Activated CD8-positive, alpha-beta memory T cell treated with anti-CD3 and anti-CD28 coated beads, Interleukin-2, amount 10 ng/mL, durations not matched to agents 7 days and 5 days (primary cell): Measurements from ENCODE around the gene TAF6. TPM values are rescaled to one million over a fixed set of nuclear protein-coding genes. Genes with fewer than 3 reads are reported as not detected.

ENCODE experiments used
- ATAC-seq: fragments of 150-1000 bp; cut with Tn5 transposase; one replicate; pipeline ENCODE4 v1.10.0; 2021; ENCODE audit warnings: moderate library complexity
- CTCF ChIA-PET: fragments of 350-600 bp; sonication (Branson Sonifier 250); formaldehyde crosslinking; loops from one replicate; lab custom pipeline; 2021; ENCODE audit warnings: antibody characterized with exemption; lab: Charles Lee
- DNase-seq: peaks from one replicate; pipeline ENCODE4 v3.0.0-alpha.2; 2020
- H3K27ac Mint-ChIP-seq: one replicate; pipeline ENCODE4 v1.8.0; 2021; ENCODE audit warnings: mild to moderate bottlenecking, mixed read lengths
- H3K27me3 Mint-ChIP-seq: one replicate; pipeline ENCODE4 v1.8.0; 2021; ENCODE audit warnings: mixed read lengths
- H3K36me3 Mint-ChIP-seq: one replicate; pipeline ENCODE4 v1.8.0; 2021; ENCODE audit warnings: mild to moderate bottlenecking, mixed read lengths
- H3K4me1 Mint-ChIP-seq: one replicate; pipeline ENCODE4 v1.8.0; 2021; ENCODE audit warnings: mixed read lengths
- H3K4me3 Mint-ChIP-seq: one replicate; pipeline ENCODE4 v1.8.0; 2021; ENCODE audit warnings: mild to moderate bottlenecking, moderate library complexity, mixed read lengths
- H3K9me3 Mint-ChIP-seq: one replicate; pipeline ENCODE4 v1.8.0; 2022; ENCODE audit warnings: low read depth, mixed read lengths
- total RNA-seq, 2 experiments: library from RNA; stranded (reverse); gene quantifications; one replicate each; pipeline ENCODE4 v1.2.3, GENCODE V29; 2021

Gene TAF6
- total RNA-seq, 2 experiments from 2014 or later = 70.4 to 71.4 TPM

GRCh38 chr7:100126239-100126930 is 7.2 kb upstream of the TAF6 start:
- peak overlapping the region; percentile 98 for H3K27ac Mint-ChIP-seq
- ATAC-seq (peak; percentile 35), DNase-seq (no peak)
- peaks cover 15% of the 10 kb centered on the region for H3K36me3 Mint-ChIP-seq
- peaks cover 42% of the 10 kb centered on the region for H3K4me1 Mint-ChIP-seq
- CTCF ChIA-PET = interaction anchor here (0.7 to 1.6 kb wide), 8 partner anchors 12 to 132 kb away, joined by 3 to 7 read pairs (median 4); partner anchors contain the start of genes AP4M1, MCM7 and ZKSCAN1
- no peaks in the 10 kb centered on the region for H3K27me3 Mint-ChIP-seq
- peak overlapping the region; percentile 89 for H3K4me3 Mint-ChIP-seq
- H3K9me3 Mint-ChIP-seq = no peaks in the 10 kb centered on the region

GRCh38 chr7:100124301-100125230 is 5.4 kb upstream of the TAF6 start:
- H3K36me3 Mint-ChIP-seq = peaks cover 15% of the 10 kb centered on the region
- CTCF ChIA-PET = interaction anchor here (0.6 to 1.5 kb wide), 3 partner anchors 8 to 289 kb away, joined by 3 to 9 read pairs (median 5); no protein-coding TSS in a partner anchor
- no peaks in the 10 kb centered on the region for H3K9me3 Mint-ChIP-seq

GRCh38 chr7:100122568-100122967 is 3.4 kb upstream of the TAF6 start:
- Mint-ChIP-seq H3K27ac (no peak overlapping the region), H3K4me1 (peaks cover 39% of the 10 kb centered on the region), H3K4me3 (no peak overlapping the region)

More at GRCh38 chr7:100124301-100125230, 5.4 kb upstream of the TAF6 start:
- DNase-seq = no peak
- no peak for ATAC-seq
- Mint-ChIP-seq H3K4me3 (no peak overlapping the region), H3K27ac (peak overlapping the region; percentile 56), H3K27me3 (no peaks in the 10 kb centered on the region), H3K4me1 (peaks cover 43% of the 10 kb centered on the region)

GRCh38 chr7:100122067-100122466 is 2.9 kb upstream of the TAF6 start:
- Mint-ChIP-seq H3K36me3 (peaks cover 15% of the 10 kb centered on the region), H3K4me3 (no peak overlapping the region), H3K27ac (peak overlapping the region; percentile 47), H3K9me3 (no peaks in the 10 kb centered on the region), H3K4me1 (peaks cover 39% of the 10 kb centered on the region), H3K27me3 (no peaks in the 10 kb centered on the region)
- CTCF ChIA-PET = interaction anchor here (0.7 to 1.5 kb wide), 2 partner anchors 92 to 128 kb away, joined by 3 to 8 read pairs; no protein-coding TSS in a partner anchor
- no peak for DNase-seq
- ATAC-seq = no peak

More at GRCh38 chr7:100122568-100122967, 3.4 kb upstream of the TAF6 start:
- Mint-ChIP-seq H3K36me3 (peaks cover 15% of the 10 kb centered on the region), H3K9me3 (no peaks in the 10 kb centered on the region), H3K27me3 (no peaks in the 10 kb centered on the region)
- ATAC-seq (no peak), DNase-seq (no peak)
- CTCF ChIA-PET = interaction anchor here (1.5 kb wide), 1 partner anchor 128 kb away, joined by 8 read pairs; no protein-coding TSS in a partner anchor

DNA sequence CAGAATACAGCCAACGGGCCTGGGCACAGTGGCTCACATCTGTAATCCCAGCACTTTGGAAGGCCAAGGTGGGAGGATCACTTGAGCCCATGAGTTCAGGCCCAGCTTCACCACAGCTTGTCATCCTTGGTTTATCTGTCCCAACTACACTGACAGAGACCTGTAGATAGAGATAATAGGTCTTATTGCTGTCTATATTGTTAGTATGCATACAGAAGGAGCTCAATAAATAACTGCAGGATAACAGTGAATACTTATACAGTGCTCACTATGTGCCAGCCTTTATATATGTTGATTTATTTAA is 1.5 kb upstream of the TAF6 start:
- ATAC-seq = no peak
- Mint-ChIP-seq H3K4me1 (peaks cover 38% of the 10 kb centered on the region), H3K27me3 (no peaks in the 10 kb centered on the region), H3K4me3 (peak overlapping the region; percentile 93), H3K9me3 (no peaks in the 10 kb centered on the region), H3K27ac (peak overlapping the region; percentile 91), H3K36me3 (peaks cover 22% of the 10 kb centered on the region)
- no peak for DNase-seq
- CTCF ChIA-PET = interaction anchor here (1.0 to 2.5 kb wide), 5 partner anchors 10 to 141 kb away, joined by 3 to 26 read pairs (median 4); partner anchors contain the start of genes AP4M1 and COPS6

GRCh38 chr7:100119970-100120732 is 993 bp upstream of the TAF6 start:
- ATAC-seq (peak; percentile 63), DNase-seq (peak; percentile 86)
- CTCF ChIA-PET = interaction anchor here (1.0 to 2.5 kb wide), 5 partner anchors 10 to 140 kb away, joined by 3 to 26 read pairs (median 4); partner anchors contain the start of genes AP4M1 and COPS6
- Mint-ChIP-seq H3K4me1 (peaks cover 34% of the 10 kb centered on the region), H3K36me3 (peaks cover 22% of the 10 kb centered on the region), H3K27ac (peak overlapping the region; percentile 91), H3K9me3 (no peaks in the 10 kb centered on the region), H3K27me3 (no peaks in the 10 kb centered on the region), H3K4me3 (peak overlapping the region; percentile 93)

DNA sequence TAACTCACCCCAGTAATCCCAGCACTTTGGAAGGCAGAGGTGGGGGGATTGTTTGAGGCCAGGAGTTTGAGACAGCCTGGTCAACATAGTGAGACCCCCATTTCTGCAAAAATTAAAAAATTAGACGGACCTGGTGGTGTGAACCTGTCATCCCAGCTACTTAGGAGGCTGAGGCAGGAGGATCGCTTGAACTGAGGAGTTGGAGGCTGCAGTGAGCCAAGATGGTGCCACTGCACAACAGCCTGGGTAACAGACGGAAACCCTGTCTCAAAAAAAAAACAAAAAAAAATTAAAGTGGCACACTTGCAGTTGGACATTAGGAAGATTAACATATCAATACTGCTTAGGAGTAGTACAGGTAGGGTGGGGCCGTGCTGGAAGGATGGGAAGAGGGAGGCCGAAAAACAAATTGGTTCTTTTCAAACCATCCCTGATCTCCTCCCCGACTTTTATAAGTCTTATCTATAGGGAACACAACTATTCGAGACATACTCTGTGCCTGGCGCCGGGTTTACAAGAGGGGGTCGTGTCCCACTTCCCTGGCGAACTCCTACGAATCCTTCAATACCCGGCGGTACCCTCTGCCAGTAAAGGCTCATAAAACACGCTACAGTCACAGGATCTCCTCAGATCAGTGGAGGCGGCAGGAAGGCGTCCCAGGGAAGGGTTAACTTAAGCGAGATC is 628 bp downstream of the TAF6 start:
- Mint-ChIP-seq H3K27ac (peak overlapping the region; percentile 91), H3K4me1 (peaks cover 24% of the 10 kb centered on the region), H3K27me3 (no peaks in the 10 kb centered on the region), H3K4me3 (peak overlapping the region; percentile 93), H3K9me3 (no peaks in the 10 kb centered on the region), H3K36me3 (peaks cover 14% of the 10 kb centered on the region)
- CTCF ChIA-PET = no interaction called here
- ATAC-seq (no peak), DNase-seq (no peak)

DNA sequence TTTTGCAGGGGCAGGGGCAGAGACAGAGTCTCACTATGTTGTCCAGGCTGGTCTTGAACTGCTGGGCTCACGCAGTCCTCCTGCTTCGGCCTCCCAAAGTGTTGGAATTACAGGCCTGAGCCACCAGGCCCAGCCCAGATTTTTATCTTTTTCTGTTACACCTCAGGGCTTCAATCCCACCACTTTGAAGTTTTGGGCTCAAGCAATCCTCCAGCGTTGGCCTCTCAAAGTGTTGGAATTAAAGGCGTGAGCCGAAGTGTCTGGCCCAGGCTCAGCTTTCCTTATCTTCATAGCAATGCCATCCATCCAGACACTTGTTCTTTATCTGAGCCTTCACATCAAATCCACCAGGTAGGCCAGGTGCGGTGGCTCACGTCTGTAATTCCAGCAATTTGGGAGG is 4.1 kb downstream of the TAF6 start:
- Mint-ChIP-seq H3K4me1 (peaks cover 10% of the 10 kb centered on the region), H3K9me3 (no peaks in the 10 kb centered on the region), H3K27me3 (no peaks in the 10 kb centered on the region), H3K36me3 (peaks cover 19% of the 10 kb centered on the region), H3K27ac (no peak overlapping the region), H3K4me3 (no peak overlapping the region)
- CTCF ChIA-PET = interaction anchor here (1.2 to 1.3 kb wide), 3 partner anchors 9 to 16 kb away, joined by 3 to 4 read pairs (median 3); no protein-coding TSS in a partner anchor
- DNase-seq (no peak), ATAC-seq (no peak)

DNA sequence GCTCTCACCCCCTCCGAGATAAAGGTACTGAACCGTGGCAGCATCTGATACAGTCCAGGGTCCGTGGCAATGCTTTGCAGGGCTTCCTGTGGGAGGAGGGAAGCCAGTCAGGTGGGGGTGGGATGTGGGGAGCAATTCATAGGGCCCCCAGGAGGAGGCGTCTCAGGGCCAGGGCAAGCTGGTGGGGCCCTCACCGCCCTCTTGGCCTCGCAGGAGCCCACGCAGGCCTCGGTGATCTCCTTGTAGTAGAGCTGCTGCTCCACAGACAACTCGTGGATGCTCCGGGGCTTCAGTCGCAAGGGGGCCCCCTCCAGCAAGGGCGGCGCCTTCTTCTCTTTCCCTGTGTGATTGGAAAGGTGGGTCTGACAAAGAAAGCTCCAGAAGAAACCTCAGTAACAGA is 7.2 kb downstream of the TAF6 start:
- H3K27ac Mint-ChIP-seq = no peak overlapping the region
- CTCF ChIA-PET = interaction anchor here (1.0 to 1.1 kb wide), 2 partner anchors 10 to 17 kb away, joined by 3 to 4 read pairs; partner anchors contain the start of gene AP4M1
- peaks cover 28% of the 10 kb centered on the region for H3K36me3 Mint-ChIP-seq
- H3K4me1 Mint-ChIP-seq = no peaks in the 10 kb centered on the region
- ATAC-seq (no peak), DNase-seq (no peak)
- no peaks in the 10 kb centered on the region for H3K27me3 Mint-ChIP-seq
- H3K9me3 Mint-ChIP-seq = no peaks in the 10 kb centered on the region
- H3K4me3 Mint-ChIP-seq = no peak overlapping the region

DNA sequence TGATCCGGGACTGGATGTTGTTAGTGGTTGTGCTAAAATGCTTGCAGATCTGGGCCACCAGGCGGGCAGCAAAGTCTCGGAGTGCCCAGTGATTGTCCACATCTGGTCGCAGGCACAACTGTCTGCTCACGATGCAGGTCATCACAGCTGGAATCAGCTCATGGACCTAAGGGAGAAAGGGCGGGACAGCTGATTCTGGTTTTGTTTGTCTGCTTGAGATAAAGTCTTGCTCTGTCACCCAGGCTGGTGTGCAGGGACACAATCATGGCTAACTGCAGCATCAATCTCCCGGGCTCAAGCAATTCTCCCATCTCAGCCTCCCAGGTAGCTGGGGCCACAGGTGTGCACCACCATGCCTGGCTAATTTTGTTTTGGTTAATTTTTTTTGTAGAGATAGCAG is 8.0 kb downstream of the TAF6 start:
- no peak for DNase-seq
- Mint-ChIP-seq H3K27ac (no peak overlapping the region), H3K4me3 (no peak overlapping the region), H3K27me3 (no peaks in the 10 kb centered on the region), H3K9me3 (no peaks in the 10 kb centered on the region), H3K4me1 (no peaks in the 10 kb centered on the region), H3K36me3 (peaks cover 25% of the 10 kb centered on the region)
- ATAC-seq = no peak
- CTCF ChIA-PET = interaction anchor here (1.1 kb wide), 1 partner anchor 9 kb away, joined by 4 read pairs; the partner anchor contains the start of gene AP4M1

GRCh38 chr7:100109521-100110163 is 9.5 kb downstream of the TAF6 start:
- H3K36me3 Mint-ChIP-seq = peaks cover 21% of the 10 kb centered on the region
- H3K4me1 Mint-ChIP-seq = no peaks in the 10 kb centered on the region
- CTCF ChIA-PET = interaction anchor here (1.4 kb wide), 1 partner anchor 21 kb away, joined by 4 read pairs; no protein-coding TSS in a partner anchor
- H3K4me3 Mint-ChIP-seq = no peak overlapping the region
- H3K27me3 Mint-ChIP-seq = no peaks in the 10 kb centered on the region
- H3K9me3 Mint-ChIP-seq = no peaks in the 10 kb centered on the region
- ATAC-seq (no peak), DNase-seq (no peak)
- H3K27ac Mint-ChIP-seq = no peak overlapping the region

GRCh38 chr7:100107890-100108289 is 11.3 kb downstream of the TAF6 start:
- H3K9me3 Mint-ChIP-seq = no peaks in the 10 kb centered on the region
- H3K27ac Mint-ChIP-seq = peak overlapping the region; percentile 54
- peaks cover 6% of the 10 kb centered on the region for H3K4me1 Mint-ChIP-seq
- ATAC-seq = no peak
- DNase-seq = no peak
- no peak overlapping the region for H3K4me3 Mint-ChIP-seq
- CTCF ChIA-PET = no interaction called here
- H3K27me3 Mint-ChIP-seq = no peaks in the 10 kb centered on the region
- H3K36me3 Mint-ChIP-seq = peaks cover 23% of the 10 kb centered on the region
